GM19035 (cell line): ENCODE data around the gene GLOD5.
A peak's percentile ranks its signal among the peaks of the same experiment; 100 is the strongest.
"Not testable (repeated sequence)": the region's sequence is repeated elsewhere in the genome, so short reads cannot be mapped to it uniquely, and the experiment has no call there.

Source experiments
- ATAC-seq: cut with Tn5 transposase; IDR thresholded peaks from one replicate; pipeline ENCODE4 v1.9.1; 2021; ENCODE audit not compliant: unreplicated experiment

Gene GLOD5

GRCh38 chrX:48792219-48792618 is 30.7 kb downstream of the GLOD5 start:
- no peak for ATAC-seq

GRCh38 chrX:48793935-48794334 is 32.4 kb downstream of the GLOD5 start:
- ATAC-seq = no peak

- ATAC-seq = no peak
These were observed 32.9 kb downstream of the GLOD5 start for GRCh38 chrX:48794340-48794910.

DNA sequence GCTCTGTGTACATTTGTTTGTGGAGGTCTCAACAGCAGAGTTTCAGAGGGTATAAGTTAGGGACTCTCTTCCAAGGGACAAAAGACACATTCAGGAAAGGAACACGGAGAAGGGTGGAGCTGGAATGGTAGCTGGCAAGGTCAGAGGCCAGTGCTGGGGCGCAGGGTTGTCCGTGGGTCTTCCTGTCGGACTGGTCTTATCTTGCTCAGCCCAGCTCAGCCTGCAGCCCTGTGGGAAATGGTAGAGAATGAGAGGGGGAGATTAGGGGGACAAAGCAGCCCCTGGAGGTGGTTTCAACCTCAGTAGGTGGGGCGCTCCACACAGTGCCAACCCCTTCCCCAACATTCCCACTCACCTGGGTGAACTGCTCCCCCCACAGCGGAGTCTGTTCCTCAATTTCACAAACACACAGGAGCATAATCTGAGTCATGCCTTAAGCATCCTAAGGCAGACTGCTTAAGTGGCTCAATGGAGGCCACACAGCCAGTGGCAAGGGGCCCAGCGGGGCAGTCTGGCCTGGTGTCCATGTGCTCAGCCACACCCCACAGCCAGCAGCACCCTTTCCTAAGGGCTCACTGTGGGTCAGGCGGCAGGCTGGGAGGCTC is 33.5 kb downstream of the GLOD5 start:
- ATAC-seq = no peak

DNA sequence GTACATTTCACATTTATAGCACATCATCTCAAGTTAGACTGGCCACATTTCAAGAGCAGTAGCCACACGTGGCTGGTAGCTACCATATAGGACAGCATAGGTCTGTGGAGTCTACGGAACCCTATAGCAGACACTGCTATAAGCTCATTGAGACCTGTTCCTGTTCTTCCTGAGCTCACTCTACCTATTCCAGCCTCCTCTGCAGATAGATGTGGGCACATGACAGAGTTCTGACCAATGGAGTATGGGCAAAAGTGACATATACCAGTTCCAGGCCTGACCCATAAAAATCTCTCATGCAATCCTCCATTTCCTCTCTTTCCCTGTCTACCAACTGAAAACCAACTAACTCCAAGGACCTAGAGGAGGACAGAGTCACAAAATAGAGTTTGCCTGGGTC is 36.8 kb downstream of the GLOD5 start:
- no peak for ATAC-seq

DNA sequence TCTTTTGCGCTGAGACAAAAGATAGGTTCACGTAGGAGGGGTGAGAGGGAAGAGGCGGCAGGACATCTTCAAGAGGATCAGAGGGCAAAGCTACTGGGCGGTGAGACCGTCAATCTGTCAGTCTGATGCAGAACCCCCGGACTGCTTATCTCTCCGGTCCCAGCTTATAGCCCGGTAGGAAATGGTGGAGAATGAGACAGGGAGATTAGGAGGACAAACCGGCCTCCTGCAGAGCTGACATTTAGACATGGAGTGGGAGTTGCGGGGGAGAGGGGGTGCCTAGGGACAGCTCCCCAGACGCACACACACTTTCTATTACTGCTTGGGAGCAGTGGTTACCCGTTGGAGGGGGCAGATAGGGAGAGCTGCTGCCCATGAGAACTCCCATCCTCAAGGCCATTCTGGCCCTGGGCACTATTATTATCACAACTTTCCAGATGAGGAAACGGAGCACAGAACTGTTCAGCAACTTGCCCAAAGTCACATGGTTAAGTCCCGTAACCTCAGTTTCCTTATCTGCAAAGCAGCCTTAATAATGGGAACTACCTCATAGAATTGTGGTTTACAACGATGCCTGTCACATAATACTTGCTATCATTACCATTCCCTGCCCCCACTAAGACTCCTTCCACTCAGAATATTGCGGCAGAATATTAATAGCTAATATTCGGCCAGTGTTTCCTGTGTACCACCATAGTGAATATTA is 39.2 kb downstream of the GLOD5 start:
- no peak for ATAC-seq

DNA sequence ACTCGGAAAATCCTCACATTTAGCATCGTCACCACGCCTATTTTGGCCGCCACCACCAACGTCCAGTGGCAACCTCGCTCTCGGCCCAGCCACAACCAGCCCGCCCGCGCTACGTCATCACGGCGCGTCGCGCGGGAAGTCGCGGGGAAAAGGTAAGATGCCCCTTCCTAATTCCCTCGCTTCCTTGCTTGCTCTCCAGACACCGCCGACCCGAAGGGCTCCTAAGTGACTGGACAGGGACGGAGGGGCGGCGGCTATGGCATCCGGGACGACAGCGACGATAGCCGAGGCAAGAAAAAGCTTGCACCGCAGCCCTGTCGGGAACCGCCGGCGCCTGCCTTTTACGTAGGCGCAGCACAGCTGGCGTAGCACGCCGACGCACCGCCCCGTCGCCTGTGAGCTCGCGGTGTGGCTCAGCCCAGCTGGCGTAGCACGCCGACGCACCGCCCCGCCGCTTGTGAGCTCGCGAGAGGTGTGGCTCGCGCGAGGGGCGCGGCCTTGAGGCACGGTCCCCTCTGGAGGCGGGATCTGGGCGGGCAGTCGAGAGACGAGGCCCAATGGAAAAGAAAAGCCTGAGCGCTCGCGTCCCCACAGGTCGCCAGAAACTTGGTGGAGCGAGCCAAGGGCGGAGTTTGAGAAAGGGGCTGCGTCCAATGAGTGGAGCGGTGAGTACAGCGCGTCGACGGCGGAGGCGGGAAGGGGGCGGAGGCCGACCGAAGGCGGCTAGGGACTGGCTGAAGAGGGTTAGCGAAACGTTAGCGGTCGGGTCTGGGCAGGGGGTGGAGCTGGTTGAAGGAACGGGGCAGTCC is 39.9 kb downstream of the GLOD5 start, which contains the start of gene HDAC6:
TSS of gene HDAC6 (plus strand) at position 788 of the 809 bp plus-strand sequence. CDS start 626 bp downstream, outside the sequence.
- peak; percentile 82 for ATAC-seq

GRCh38 chrX:48802089-48802904 is 40.8 kb downstream of the GLOD5 start:
- peak; percentile 41 for ATAC-seq

DNA sequence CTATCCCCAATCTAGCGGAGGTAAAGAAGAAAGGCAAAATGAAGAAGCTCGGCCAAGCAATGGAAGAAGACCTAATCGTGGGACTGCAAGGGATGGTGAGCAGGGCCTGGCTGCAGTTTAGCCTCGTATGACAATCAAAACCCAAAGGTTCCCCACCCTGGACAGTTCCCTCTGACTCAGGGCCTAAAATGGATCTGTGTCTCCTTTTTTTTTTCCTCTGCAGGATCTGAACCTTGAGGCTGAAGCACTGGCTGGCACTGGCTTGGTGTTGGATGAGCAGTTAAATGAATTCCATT is 41.3 kb downstream of the GLOD5 start:
- ATAC-seq = no peak

- ATAC-seq = no peak
These were observed 44.5 kb downstream of the GLOD5 start for GRCh38 chrX:48806081-48806480.

DNA sequence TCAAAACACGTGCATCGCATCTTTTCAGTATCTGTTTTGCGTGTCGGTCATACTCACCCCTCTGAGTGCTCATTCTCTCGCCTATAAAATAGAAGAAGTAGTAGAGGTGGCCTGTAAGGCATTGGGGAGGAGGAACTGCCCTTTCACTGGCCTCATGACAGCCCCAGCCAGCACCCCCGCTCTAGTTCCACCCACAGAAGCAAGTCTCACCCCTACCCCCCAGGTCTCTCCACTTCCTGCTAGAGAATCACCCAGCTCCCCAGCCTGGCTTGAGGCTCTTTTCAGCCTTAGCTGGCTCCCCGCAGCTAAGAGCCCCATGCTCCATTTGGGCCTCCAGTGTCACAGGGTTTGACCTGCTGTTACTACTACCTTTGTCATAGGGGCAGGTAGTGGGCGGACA is 52.1 kb downstream of the GLOD5 start:
- no peak for ATAC-seq

DNA sequence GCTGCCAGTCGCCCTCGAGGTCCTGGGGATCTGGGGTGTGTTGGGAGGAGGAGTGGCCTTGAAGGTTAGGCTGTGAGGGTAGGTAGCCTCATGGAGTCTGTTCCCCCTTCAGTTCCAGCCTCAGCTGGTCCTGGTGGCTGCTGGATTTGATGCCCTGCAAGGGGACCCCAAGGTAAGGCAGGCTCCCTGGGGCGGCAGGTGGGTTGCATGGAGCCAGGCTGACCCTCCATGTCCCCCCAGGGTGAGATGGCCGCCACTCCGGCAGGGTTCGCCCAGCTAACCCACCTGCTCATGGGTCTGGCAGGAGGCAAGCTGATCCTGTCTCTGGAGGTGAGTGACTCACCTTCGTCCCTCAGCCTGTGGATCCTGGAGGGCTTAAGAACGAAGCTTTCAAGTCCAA is 53.2 kb downstream of the GLOD5 start:
- ATAC-seq = no peak

GRCh38 chrX:48815266-48815665 is 53.7 kb downstream of the GLOD5 start:
- no peak for ATAC-seq

- ATAC-seq = no peak
These were observed 54.7 kb downstream of the GLOD5 start for GRCh38 chrX:48816014-48816810.

DNA sequence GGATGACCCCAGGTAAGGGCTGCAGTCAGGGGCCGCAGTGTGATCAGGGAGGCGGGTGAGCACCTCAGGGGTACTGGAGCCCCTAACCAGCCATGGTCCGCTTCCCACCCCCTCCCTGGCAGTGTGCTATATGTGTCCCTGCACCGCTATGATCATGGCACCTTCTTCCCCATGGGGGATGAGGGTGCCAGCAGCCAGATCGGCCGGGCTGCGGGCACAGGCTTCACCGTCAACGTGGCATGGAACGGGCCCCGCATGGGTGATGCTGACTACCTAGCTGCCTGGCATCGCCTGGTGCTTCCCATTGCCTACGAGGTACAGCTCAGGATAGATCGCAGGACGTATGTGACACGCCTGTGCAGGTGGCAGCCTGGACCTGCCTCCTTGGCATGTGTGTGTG is 56.6 kb downstream of the GLOD5 start:
- ATAC-seq = no peak

DNA sequence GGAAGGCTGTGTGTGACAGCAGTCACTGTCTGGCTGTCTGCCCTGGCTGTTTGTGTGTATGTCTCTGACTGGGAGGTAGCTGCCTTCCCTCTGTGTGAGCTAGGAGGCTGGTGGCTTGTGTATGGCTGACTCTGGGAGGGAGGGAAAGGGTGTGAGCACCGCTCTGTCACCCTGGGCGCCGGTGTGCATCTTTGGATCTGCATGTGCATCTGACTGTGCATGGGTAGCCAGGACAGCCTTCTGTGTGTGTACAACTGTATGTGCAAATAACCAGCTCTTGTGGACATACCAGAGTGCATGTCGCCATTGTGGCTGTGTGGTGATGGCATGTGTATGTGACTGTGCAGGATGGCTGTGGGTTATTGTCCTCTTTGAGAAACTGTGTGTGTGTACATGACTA is 57.3 kb downstream of the GLOD5 start:
- no peak for ATAC-seq

DNA sequence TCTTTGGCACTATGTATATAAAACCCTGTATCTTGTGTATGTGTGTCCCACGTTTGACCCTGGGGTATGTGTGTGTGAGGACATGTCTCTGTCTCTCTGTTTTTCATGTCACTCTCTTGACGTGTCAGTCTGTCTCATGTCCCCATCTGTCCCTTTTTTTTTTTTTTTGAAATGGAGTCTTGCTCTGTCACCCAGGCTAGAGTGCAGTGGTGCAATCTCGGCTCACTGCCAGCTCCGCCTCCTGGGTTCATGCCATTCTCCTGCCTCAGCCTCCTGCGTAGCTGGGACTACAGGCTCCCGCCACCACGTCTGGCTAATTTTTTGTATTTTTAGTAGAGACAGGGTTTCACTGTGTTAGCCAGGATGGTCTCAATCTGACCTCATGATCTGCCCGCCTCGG is 57.8 kb downstream of the GLOD5 start:
- not testable (repeated sequence) for ATAC-seq

DNA sequence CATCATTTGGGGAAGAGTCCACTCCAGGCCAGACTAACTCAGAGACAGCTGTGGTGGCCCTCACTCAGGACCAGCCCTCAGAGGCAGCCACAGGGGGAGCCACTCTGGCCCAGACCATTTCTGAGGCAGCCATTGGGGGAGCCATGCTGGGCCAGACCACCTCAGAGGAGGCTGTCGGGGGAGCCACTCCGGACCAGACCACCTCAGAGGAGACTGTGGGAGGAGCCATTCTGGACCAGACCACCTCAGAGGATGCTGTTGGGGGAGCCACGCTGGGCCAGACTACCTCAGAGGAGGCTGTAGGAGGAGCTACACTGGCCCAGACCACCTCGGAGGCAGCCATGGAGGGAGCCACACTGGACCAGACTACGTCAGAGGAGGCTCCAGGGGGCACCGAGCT is 61.5 kb downstream of the GLOD5 start:
- ATAC-seq = no peak
